Kidney (tissue), 14 donors: ENCODE data around the gene THTPA. TPM values are rescaled to one million over a fixed set of nuclear protein-coding genes. Genes with fewer than 3 reads are reported as not detected.

Experiments used
- DNase-seq, 5 donors: peaks; one replicate each; pipeline ENCODE4 v3.0.0-alpha.2; 2013 to 2020
- FAIRE-seq: peaks from 2 replicates; lab custom pipeline; 2012; peaks lifted over from hg19 to GRCh38; lab: Jason Lieb, UNC
- H3K27ac ChIP-seq, 2 donors: one replicate each; pipeline ENCODE4 v1.7.0; 2013; ENCODE audit warnings: low read depth in 2 of 2, low read length in 2 of 2, inconsistent platforms in 1 of 2
- H3K27me3 ChIP-seq: one replicate; pipeline ENCODE4 v1.7.1; 2013; ENCODE audit warnings: low read length, inconsistent platforms; ENCODE audit not compliant: control insufficient read depth, insufficient read depth
- H3K36me3 ChIP-seq, 3 donors: one replicate each; pipeline versions ENCODE4 v1.7.0 to v1.7.1; 2013; ENCODE audit warnings: low read length in 3 of 3, control low read depth in 1 of 3, inconsistent platforms in 1 of 3; ENCODE audit not compliant: insufficient read depth in 3 of 3, control insufficient read depth in 2 of 3
- H3K4me1 ChIP-seq, 3 donors: one replicate each; pipeline versions ENCODE4 v1.7.0 to v1.7.1; 2013; ENCODE audit warnings: low read length in 3 of 3, inconsistent platforms in 1 of 3, low read depth in 1 of 3; ENCODE audit not compliant: control insufficient read depth in 2 of 3, insufficient read depth in 2 of 3
- H3K4me3 ChIP-seq, 3 donors: one replicate each; pipeline versions ENCODE4 v1.7.0 to v1.8.1; 2013; ENCODE audit warnings: low read length in 3 of 3, control low read depth in 1 of 3, inconsistent platforms in 1 of 3
- H3K9ac ChIP-seq, 3 donors: one replicate each; pipeline versions ENCODE4 v1.7.0 to v1.7.1; 2013; ENCODE audit warnings: low read length in 3 of 3, control low read depth in 1 of 3, inconsistent platforms in 1 of 3
- H3K9me3 ChIP-seq, 3 donors: one replicate each; pipeline versions ENCODE4 v1.7.0 to v1.7.1; 2013; ENCODE audit warnings: low read length in 3 of 3, control low read depth in 1 of 3, inconsistent platforms in 1 of 3; ENCODE audit not compliant: control insufficient read depth in 2 of 3, insufficient read depth in 1 of 3
- CTCF ChIP-seq: IDR thresholded peaks from 3 replicates; pipeline ENCODE4 v1.5.1; 2012; ENCODE audit warnings: mild to moderate bottlenecking, moderate library complexity, borderline replicate concordance; ENCODE audit not compliant: insufficient read depth; ENCODE audit errors: extremely low read depth
- intact Hi-C: fragments of 100-400 bp; cut with DNase I; formaldehyde crosslinking; loops from one replicate; pipeline ENCODE4 v1.11.1; 2022
- polyA plus RNA-seq: library from polyadenylated mRNA; stranded (reverse); fragments of 350-450 nt; fragmentation: Illumina TruSeq; extraction: RNeasy Lipid Tissue Mini Kit (QIAGEN cat#74804); gene quantifications from one replicate; pipeline ENCODE4 v1.2.3, GENCODE V29; 2014; ENCODE audit warnings: low read depth, low replicate concordance; ENCODE audit not compliant: insufficient read depth
- total RNA-seq: library from RNA; stranded (reverse); fragmentation: NEBNext Ultra II Directional; extraction: Animal tissue kit (Norgen Biotek cat#: 25700); gene quantifications from one replicate; pipeline ENCODE4 v1.2.1, GENCODE V29; 2021
- donor health status: control.
- donor health status: control.
- donor health status: control.
- donor health status: control.
- donor health status: control.
- donor health status: DM: yes; HTN: yes; CAD: no.
- donor health status: Normal renal cell carcinoma (clear cell type).

THTPA gene
- total and polyA plus RNA-seq, 2 donors from 2014 or later = 24.4 to 38.4 TPM

- Histone ChIP-seq H3K9me3 (no peaks in the 10 kb centered on the region), H3K4me1 (peaks cover 0 to 3% (median 0%) of the 10 kb centered on the region in 3 donors), H3K27me3 (no peaks in the 10 kb centered on the region), H3K4me3 (no peak overlapping the region), H3K36me3 (no peaks in the 10 kb centered on the region), H3K27ac (peak overlapping the region in 1 of 2 donors; percentile 17), H3K9ac (no peak overlapping the region)
- TF ChIP-seq CTCF = no peak
- peak in 1 of 5 donors; percentile 30 for DNase-seq
- FAIRE-seq = no peak
- intact Hi-C loops = no loop called here
These were observed 18.6 kb upstream of the THTPA start for GRCh38 chr14:23537351-23538049.

DNA sequence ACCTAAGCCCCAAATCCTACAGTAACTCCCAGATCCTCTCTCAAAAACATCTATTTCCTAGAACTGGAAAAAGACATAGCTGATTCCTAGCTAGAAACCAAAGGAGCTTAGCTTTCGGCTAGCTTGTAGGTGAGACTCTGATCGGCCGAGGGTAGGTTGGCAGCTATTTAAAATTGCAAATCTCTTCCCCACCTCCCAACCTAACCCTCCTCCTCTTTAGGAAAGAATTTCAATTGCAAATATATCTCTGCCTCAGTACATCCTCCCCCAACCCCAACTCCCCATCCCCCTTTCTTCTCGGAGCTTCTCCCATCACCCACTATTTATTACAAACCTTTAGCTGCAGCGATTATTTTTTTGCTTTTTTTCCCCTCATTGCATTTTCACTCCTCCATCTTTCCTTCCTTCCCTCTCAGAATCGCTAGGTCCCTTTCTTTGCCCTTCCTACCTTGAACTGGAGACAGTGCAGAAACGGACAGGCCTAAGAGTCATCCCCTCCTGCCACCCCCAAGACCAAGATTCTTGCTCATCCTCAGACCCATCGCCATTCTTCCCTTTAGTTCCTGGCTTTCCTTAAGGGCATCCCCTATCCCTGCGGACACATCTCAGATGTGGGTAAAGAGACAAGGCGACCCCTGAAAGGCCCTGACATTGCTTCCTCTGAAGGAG is 17.9 kb upstream of the THTPA start:
- Histone ChIP-seq H3K9me3 (no peaks in the 10 kb centered on the region), H3K36me3 (no peaks in the 10 kb centered on the region), H3K9ac (no peak overlapping the region), H3K27ac (no peak overlapping the region), H3K4me1 (peaks cover 0 to 3% (median 3%) of the 10 kb centered on the region in 3 donors), H3K4me3 (no peak overlapping the region), H3K27me3 (no peaks in the 10 kb centered on the region)
- intact Hi-C loops = no loop called here
- DNase-seq (no peak), FAIRE-seq (no peak)
- TF ChIP-seq CTCF = no peak

- Histone ChIP-seq H3K9me3 (no peaks in the 10 kb centered on the region), H3K4me3 (no peak overlapping the region), H3K27me3 (no peaks in the 10 kb centered on the region), H3K36me3 (no peaks in the 10 kb centered on the region), H3K9ac (no peak overlapping the region), H3K27ac (peak overlapping the region in 1 of 2 donors; percentile 22), H3K4me1 (peaks cover 0 to 7% (median 3%) of the 10 kb centered on the region in 3 donors)
- TF ChIP-seq CTCF = no peak
- DNase-seq = peak in 4 of 5 donors; percentile 81 to 86 (median 82)
- no peak for FAIRE-seq
- intact Hi-C loops = no loop called here
These were observed 17.3 kb upstream of the THTPA start for GRCh38 chr14:23538785-23539184.
